HG03139 (cell line): ENCODE data around the gene PEX11G.
"Not testable (repeated sequence)": the region's sequence is repeated elsewhere in the genome, so short reads cannot be mapped to it uniquely, and the experiment has no call there.

Experiments
- ATAC-seq: cut with Tn5 transposase; IDR thresholded peaks from one replicate; pipeline ENCODE4 v1.9.1; 2021; ENCODE audit not compliant: unreplicated experiment

PEX11G gene

GRCh38 chr19:7470540-7471305 is 18.1 kb downstream of the PEX11G start:
- no peak for ATAC-seq

- ATAC-seq = no peak
Observed at GRCh38 chr19:7469669-7470285, 19.1 kb downstream of the PEX11G start.

- ATAC-seq = no peak
Observed at GRCh38 chr19:7468840-7469239, 20.0 kb downstream of the PEX11G start.

GRCh38 chr19:7467009-7467989 is 21.5 kb downstream of the PEX11G start:
- ATAC-seq = no peak

- no peak for ATAC-seq
Observed at GRCh38 chr19:7463575-7463974, 25.3 kb downstream of the PEX11G start.

GRCh38 chr19:7461841-7462629 is 26.8 kb downstream of the PEX11G start:
- no peak for ATAC-seq

GRCh38 chr19:7460562-7460966 is 28.3 kb downstream of the PEX11G start:
- ATAC-seq = no peak

GRCh38 chr19:7459773-7460172 is 29.1 kb downstream of the PEX11G start:
- ATAC-seq = no peak

- ATAC-seq = no peak
Observed at GRCh38 chr19:7458675-7459074, 30.2 kb downstream of the PEX11G start.

- no peak for ATAC-seq
Observed at GRCh38 chr19:7456964-7457541, 31.8 kb downstream of the PEX11G start.

- ATAC-seq = no peak
Observed at GRCh38 chr19:7455600-7456296, 33.1 kb downstream of the PEX11G start.

GRCh38 chr19:7454998-7455397 is 33.8 kb downstream of the PEX11G start:
- ATAC-seq = no peak

- ATAC-seq = no peak
Observed at GRCh38 chr19:7450243-7451223, 38.3 kb downstream of the PEX11G start.

GRCh38 chr19:7449391-7450070 is 39.3 kb downstream of the PEX11G start:
- ATAC-seq = not testable (repeated sequence)

- ATAC-seq = no peak
Observed at GRCh38 chr19:7447648-7448047, 41.2 kb downstream of the PEX11G start.

- ATAC-seq = no peak
Observed at GRCh38 chr19:7445104-7445503, 43.7 kb downstream of the PEX11G start.

- no peak for ATAC-seq
Observed at GRCh38 chr19:7444042-7444441, 44.8 kb downstream of the PEX11G start.

GRCh38 chr19:7442423-7442822 is 46.4 kb downstream of the PEX11G start:
- no peak for ATAC-seq
